HG03354 (cell line): ENCODE data around the gene CDKAL1.
"Not testable (repeated sequence)": the region's sequence is repeated elsewhere in the genome, so short reads cannot be mapped to it uniquely, and the experiment has no call there.

ENCODE experiments used
- ATAC-seq: cut with Tn5 transposase; IDR thresholded peaks from one replicate; pipeline ENCODE4 v1.9.1; 2021; ENCODE audit warnings: mild to moderate bottlenecking; ENCODE audit not compliant: unreplicated experiment, poor library complexity, severe bottlenecking

Gene CDKAL1

GRCh38 chr6:20534295-20535262, at the start of gene CDKAL1:
TSS of gene CDKAL1 (plus strand) at chr6:20534457. CDS start at chr6:20546351, 11,894 bp downstream.
- peak; percentile 87 for ATAC-seq

DNA sequence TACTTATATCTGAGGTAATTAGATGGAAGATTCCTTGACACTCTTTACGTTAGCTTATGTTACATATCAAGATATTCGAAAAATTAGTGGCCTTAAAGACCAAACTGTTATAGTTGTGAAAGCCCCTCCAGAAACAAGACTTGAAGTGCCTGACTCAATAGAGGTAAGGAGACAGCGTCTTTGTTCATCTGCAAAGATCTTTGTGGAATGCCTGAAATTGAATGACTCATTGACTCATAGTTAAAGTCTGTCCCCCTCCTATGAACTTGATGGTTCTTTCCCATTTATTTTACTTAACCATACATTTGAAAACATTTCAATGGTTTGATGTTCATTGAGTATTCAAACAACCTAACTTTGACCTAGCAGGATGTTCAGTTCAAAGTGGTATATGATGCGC, 47.6 kb upstream of the CDKAL1 start:
- no peak for ATAC-seq

DNA sequence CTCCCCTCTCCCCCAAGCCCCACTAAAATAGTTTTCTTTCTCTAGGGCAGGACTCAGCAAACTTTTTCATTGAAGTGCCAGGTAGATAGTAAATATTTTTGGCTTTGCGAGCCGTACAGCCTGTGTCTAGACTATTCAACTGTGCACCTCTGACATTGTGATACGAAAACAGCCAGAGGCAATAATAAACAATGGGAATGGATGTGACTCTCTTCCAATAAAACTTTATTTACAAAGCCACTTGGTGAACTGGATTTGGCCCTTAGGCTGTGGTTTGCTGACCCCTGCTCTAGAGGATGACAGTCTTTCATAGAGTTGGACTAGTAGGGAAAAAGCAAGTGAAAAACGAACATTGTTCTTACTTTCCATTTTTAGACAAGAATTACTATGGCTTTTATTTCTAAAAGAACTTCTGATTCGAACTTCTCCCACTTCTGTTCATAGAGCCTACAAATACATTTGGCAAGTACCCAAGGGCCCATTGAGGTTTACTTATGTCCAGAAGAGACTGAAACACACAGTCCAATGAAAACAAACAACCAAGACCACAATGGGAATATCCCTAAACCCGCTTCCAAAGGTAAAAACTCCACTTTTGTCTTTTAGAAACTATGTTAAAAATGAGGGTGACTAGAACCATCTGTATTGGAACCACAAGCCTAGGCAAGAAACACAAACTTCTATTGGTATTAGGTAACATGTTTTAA, 46.4 kb upstream of the CDKAL1 start:
- ATAC-seq, result no peak

DNA sequence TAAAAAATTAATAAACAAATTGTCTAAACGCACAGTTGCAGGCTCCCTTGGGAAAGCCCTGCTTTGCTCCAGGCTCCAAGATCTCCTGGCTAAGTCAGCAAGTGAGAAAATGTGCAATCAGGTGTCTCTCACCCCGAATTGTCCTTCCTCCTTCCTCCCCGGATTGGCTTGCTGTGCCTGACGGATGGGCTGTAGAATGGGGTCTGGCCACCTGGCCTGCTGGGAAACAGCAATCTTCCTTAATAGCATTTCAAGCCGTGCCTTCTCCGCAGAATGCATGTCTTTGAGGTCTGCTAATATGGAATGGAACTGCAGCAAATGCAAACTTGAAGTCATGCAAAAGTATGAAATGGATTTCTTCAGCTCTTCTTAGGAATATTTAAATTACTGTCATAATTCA, 43.7 kb upstream of the CDKAL1 start:
- no peak for ATAC-seq

- ATAC-seq, result no peak
Observed at GRCh38 chr6:20492099-20492498, 42.2 kb upstream of the CDKAL1 start.

DNA sequence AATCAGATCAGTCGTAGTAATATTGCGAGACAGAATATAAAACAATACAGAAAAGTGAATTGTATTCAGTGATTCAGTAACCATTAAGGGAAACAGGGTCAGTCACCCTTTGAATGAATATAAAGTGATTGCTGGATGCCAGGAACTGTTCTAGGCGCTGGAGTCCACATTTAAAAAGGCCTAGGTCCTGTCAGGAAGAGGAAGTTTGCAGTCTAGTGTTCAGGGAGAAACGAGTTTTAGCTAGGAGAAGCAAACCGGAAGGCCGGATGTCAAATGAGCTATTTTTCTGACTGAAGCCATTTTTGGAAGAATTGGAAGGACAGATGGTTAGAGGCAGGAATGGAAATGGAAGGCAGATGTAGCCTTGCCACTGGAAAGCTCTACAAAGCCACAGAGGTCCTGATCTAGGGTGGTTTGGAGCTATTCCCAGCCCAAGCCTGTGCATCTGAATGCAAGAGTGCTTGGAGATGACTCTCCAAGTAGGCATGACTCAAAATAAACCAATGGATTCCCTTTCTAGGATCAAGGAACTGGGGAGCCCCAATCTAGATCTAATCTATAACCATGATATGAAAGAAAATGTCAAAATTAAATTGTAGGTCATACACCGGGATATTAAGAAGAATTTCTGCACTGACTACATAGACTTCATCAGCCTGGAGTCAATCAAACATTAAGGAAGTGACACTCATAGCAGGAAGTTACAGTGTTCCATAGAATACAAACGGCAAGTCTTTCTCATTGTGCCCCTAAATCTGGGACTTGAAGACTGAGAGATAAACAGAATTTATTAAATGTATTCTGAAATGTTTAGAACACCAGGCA, 36.8 kb upstream of the CDKAL1 start:
- no peak for ATAC-seq

DNA sequence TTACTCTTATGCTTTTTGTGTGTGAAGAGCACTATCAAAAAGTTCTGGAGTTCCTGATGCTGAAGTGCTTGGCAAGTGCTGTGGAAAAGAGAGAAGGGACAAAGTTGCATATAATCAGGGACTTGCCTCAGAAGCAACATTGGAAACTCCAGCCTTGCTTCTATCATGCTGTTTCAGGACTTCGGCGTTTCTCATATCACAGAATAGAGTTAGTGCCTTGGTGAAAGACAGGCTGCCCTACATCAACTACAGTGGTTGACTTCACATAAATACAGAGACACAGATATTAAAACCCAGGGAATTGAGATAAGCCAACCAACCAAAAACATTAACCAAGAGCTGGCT, 36.2 kb upstream of the CDKAL1 start:
- no peak for ATAC-seq

DNA sequence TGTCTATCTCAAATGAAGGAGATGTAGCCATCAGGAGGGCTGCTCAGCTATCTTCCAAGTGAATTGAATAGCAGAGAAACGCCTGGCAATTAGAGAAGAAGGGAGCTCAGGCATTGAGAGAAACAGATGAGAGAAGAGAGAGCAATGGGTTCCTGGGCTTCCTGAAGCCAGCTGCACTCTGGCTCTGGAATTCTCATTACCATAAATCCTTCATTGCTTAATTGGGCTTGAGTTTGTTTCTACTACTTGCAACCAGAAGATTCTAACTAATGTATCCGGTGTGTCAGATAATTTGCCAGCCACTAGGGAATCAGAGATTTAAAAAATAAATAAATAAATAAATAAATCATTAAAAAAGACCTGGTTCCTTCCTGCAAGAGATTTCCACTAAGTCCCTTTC, 25.0 kb upstream of the CDKAL1 start:
- ATAC-seq, result no peak

DNA sequence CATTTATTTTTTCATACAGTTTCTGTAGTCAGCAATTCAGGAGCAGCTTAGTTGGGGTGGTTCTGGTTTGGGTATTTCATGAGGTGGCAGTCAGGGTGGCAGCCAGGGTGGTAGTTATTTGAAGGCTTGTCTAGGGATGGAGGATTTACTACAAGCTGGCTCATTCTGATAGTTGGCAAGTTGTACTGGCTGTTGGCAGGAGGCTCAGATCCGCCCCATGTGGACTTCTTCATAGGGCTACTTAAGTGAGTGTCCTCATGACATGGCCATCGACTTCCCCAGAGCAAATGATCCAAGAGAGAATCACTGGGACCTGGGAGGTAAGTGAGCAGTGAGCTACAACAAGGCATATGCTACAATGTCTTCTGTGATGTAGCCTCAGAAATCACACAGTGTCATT, 22.4 kb upstream of the CDKAL1 start:
- no peak for ATAC-seq

DNA sequence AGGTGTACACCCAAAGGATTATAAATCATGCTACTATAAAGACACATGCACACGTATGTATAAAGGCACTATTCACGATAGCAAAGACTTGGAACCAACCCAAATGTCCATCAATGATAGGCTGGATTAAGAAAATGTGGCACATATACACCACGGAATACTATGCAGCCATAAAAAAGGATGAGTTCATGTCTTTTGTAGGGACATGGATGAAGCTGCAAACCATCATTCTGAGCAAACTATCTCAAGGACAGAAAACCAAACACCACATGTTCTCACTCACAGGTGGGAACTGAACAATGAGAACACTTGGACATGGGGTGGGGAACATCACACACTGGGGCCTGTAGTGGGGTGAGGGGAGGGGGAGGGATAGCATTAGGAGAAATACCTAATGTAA, 9.0 kb upstream of the CDKAL1 start:
- ATAC-seq, result not testable (repeated sequence)

GRCh38 chr6:20529086-20529448, 5.2 kb upstream of the CDKAL1 start:
- ATAC-seq, result peak; percentile 69

DNA sequence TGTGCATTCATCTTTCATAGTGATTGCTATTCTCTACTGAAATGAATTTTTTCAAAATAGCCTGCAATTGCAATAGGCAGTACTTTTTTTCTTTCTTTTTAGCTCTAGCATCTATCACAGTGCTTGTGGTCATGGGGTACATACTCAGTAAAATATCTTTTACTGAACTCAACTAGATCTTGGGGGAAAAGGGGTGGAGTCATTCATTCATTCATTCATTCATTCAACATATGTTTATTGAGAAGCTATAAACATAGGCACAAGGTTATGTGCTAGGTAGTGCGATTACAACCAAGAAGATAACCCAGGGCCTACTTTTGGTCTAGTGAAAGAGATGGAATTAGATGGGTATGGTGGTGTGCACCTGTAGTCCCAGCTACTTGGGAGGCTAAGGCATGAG, 1.4 kb upstream of the CDKAL1 start:
- no peak for ATAC-seq

DNA sequence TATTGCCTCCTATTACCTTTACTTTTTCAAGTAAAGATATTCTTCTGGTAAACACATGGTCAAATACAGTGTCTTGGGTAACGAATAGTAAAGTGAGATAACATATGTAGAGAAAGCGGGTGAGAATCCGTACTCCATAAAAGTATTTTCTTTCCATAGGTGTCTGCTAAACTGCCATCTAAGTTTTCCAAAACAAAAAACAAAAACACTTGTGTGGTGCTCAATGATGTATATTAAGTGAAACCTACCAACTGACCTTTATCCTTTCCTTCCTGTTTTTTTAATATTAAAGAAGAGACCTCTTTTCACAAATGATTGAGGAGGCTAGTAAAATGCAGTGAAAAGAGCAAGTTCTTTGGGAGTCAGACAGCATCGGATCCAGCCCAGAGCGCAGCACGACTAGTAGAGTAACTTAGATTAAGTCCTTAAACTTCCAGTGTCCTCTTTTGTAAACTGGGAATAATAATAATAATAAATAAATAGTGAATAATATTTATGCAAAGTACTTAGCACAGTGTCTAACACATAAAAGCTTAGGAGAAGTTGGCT, 437 bp upstream of the CDKAL1 start:
- no peak for ATAC-seq

GRCh38 chr6:20538131-20538662, 3.9 kb downstream of the CDKAL1 start:
- ATAC-seq, result no peak

GRCh38 chr6:20538907-20539306, 4.7 kb downstream of the CDKAL1 start:
- no peak for ATAC-seq

DNA sequence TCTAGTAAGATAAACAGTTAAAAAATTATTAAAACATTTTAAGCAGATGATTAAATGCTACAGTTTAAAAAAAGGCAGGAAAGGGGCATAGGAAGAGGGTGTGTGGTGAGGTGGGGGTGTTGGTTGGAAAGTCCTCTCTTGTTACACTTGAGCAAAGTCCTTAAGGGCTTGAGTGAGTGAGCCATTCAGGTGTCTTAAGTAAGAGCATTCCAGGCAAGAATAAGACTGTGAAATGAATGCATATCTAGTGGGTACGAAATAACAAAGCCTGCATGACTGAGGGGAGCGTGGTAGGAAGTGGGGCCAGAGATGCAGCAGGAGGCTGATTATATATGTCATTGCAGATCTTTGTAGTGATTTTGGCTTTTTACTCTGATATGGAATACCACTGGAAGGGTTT, 5.1 kb downstream of the CDKAL1 start:
- ATAC-seq, result no peak

DNA sequence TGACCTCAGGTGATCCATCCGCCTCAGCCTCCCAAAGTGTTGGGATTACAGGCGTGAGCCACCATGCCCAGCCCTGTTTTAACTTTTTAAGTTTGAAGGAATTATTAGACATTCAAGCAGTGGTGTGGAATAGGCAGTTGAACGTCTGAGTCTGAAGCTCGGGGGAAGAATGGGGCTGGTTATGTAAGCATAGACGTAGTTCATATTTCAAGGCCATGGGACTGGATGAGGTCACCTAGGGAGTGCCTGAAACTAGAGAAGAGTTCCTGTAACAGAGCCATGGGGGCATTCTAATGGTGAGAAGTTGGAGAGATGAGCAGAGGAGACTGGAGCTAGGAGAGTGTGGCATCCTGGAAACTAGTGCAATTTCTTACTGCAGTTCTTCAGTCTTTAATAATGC, 6.4 kb downstream of the CDKAL1 start:
- ATAC-seq, result no peak

- no peak for ATAC-seq
Observed at GRCh38 chr6:20541382-20541781, 7.1 kb downstream of the CDKAL1 start.

DNA sequence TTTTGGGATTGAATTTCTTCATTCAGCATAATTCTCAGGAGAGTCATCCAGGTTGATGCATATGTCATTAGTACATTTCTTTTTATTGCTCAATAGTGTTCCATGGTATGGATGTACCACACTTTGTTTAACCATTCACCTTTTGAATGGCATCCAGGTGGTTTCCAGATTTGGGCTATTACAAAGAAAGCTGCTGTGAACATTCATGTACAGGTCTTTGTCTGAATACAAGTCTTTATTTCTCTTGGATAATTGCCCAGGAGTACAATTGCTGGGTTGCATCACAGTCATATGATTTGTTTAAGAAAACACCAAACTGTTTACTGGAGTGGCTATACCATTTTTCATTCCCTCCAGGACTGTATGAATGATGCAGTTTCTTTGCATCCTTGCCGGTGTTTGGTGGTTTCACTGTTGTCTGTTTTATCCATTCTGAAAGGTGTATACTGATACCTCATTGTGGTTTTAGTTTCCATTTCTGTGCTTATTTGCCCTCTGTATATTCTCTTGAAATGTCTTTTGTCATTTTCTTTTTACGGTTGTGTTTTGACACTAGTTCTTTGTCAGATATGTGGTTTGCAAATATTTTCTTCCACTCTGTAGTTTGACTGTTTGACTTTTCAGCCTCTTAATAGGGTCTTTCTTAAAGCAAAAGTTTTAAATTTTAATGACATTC, 8.8 kb downstream of the CDKAL1 start:
- peak; percentile 99 for ATAC-seq
